AG09309 (cell line): ENCODE measurements around the gene FSTL3.

ENCODE experiments used
- DNase-seq: peaks from one replicate; pipeline ENCODE4 v3.0.0-alpha.2; 2010; ENCODE audit warnings: low read depth
- H3K4me3 ChIP-seq: 2 replicates; pipeline ENCODE4 v1.5.1; 2011; ENCODE audit warnings: mild to moderate bottlenecking, low read depth, low read length, moderate library complexity; ENCODE audit not compliant: control insufficient read depth
- TF ChIP-seq, protein P1 (sequence below): IDR thresholded peaks from 2 replicates; pipeline ENCODE4 v1.5.1; 2011; ENCODE audit warnings: mild to moderate bottlenecking, low read depth, low read length, inconsistent platforms; ENCODE audit not compliant: insufficient read depth, control insufficient read depth; ENCODE audit errors: missing control alignments

FSTL3 gene

DNA sequence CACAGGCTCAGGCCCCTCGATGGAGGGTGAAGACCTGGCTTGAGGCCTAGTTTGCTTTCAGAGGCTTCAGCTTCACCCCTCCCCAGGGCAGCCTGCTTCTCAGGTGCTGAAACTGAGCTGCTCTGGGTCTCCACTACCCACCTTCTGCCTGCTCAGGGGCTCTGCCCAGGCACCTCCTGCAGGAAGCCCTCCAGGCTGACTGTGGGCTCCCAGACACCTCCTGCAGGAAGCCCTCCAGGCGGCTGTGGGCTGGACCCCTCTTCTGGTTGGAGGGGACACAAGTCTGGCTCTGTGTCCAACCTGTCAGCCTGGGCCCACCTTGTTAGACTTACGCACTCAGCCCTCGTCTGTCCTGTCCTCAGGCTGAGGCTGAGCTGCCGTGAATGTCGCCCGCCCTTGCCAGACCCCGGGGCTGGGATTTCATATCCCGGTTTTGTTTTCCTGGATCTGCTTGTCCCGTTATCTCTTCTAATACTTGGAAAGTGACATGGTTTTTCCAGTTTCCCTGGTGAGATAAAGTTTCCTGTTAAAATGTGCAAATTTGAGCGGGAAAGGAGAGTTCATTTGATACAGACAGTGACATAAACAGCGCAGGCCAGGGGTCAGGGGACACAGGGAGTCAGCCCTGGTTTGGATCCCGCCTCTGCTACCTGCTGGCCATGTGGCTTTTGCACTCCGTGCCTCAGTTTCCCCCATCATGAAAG is 53.9 kb downstream of the FSTL3 start:
- H3K4me3 ChIP-seq: no peak overlapping the region
- TF ChIP-seq, protein P1, sequence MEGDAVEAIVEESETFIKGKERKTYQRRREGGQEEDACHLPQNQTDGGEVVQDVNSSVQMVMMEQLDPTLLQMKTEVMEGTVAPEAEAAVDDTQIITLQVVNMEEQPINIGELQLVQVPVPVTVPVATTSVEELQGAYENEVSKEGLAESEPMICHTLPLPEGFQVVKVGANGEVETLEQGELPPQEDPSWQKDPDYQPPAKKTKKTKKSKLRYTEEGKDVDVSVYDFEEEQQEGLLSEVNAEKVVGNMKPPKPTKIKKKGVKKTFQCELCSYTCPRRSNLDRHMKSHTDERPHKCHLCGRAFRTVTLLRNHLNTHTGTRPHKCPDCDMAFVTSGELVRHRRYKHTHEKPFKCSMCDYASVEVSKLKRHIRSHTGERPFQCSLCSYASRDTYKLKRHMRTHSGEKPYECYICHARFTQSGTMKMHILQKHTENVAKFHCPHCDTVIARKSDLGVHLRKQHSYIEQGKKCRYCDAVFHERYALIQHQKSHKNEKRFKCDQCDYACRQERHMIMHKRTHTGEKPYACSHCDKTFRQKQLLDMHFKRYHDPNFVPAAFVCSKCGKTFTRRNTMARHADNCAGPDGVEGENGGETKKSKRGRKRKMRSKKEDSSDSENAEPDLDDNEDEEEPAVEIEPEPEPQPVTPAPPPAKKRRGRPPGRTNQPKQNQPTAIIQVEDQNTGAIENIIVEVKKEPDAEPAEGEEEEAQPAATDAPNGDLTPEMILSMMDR: no peak
- no peak for DNase-seq

DNA sequence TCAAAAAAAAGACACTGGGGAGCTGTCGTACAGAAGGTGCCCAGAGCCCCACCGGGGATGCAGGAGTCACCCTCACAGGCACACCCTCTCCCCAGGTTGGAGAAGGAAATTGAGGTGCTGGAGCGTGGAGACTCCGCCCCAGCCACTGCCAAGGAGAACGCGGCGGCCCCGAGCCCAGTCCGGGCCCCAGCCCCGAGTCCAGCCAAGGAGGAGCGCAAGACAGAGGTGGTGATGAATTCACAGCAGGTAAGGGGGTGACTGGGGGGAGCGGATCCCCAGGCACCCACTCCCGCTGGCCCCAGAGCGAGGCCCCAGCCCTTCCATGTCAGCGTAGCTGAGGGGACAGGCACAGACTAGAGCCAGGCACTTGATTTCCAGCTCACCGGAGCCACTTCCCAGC is 54.8 kb downstream of the FSTL3 start:
- H3K4me3 ChIP-seq: no peak overlapping the region
- TF ChIP-seq, protein P1: no peak
- no peak for DNase-seq

DNA sequence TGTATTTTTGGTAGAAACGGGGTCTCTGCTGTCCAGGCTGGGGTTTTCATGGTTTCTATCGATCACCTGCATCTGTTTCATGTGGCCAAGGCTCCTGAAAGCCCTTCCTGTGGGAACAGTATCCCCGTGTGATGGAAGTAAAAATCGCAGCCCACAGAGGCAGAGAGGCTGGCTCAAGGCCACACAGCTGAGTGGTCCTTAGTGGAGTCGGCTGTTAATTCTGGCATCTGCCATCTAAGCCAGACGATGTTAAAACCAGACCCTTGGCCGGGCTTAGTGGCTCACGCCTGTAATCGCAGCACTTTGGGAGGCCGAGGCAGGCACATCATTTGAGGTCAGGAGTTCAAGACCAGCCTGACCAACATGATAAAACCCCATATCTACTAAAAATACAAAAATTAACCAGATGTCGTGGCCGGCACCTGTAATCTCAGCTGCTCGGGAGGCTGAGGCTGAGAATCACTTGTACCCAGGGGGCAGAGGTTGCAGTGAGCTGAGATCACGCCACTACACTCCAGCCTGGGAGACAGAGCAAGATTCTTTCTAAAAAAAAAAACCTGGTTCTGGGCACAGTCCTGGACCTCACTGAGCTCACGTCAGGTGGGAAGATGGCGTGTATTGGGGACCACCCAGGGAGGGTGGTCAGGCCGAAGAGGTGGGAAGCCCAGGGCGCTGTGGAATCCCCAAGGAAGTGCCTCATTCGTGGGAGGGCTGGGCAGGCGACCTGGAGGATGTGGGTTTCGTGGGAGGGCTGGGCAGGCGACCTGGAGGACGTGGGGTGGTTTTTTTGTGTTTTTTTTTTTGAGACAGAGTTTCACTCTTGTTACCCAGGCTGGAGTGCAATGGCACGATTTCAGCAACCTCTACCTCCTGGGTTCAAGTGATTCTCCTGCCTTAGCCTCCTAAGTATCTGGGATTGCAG is 56.2 kb downstream of the FSTL3 start:
- no peak overlapping the region for H3K4me3 ChIP-seq
- TF ChIP-seq, protein P1: no peak
- DNase-seq: no peak
